Uterus (tissue), 4 donors: ENCODE measurements around the gene TIAM1. TPM values are rescaled to one million over a fixed set of nuclear protein-coding genes. Genes with fewer than 3 reads are reported as not detected.

Source experiments
- DNase-seq, 2 donors: peaks; one replicate each; pipeline ENCODE4 v3.0.0-alpha.2; 2019 to 2020
- H3K27ac ChIP-seq, 2 donors: fragments of 200-600 bp; sonication (generic); 1 replicate in 1 of 2; 2 replicates in 1 of 2; pipeline ENCODE4 v1.5.1; 2016 to 2018
- H3K27me3 ChIP-seq, 2 donors: fragments of 200-600 bp; sonication (generic); one replicate each; pipeline ENCODE4 v1.5.1; 2018 to 2019; ENCODE audit warnings: control low read depth in 1 of 2
- H3K36me3 ChIP-seq, 2 donors: fragments of 200-600 bp; sonication (generic); one replicate each; pipeline ENCODE4 v1.5.1; 2019; ENCODE audit warnings: control low read depth in 1 of 2
- H3K4me1 ChIP-seq, 2 donors: fragments of 200-600 bp; sonication (generic); one replicate each; pipeline ENCODE4 v1.5.1; 2018 to 2019; ENCODE audit warnings: control low read depth in 1 of 2
- H3K4me3 ChIP-seq, 2 donors: fragments of 200-600 bp; sonication (generic); 1 replicate in 1 of 2; 2 replicates in 1 of 2; pipeline ENCODE4 v1.5.1; 2018 to 2019; ENCODE audit warnings: mild to moderate bottlenecking in 1 of 2
- H3K9me3 ChIP-seq, 2 donors: fragments of 200-600 bp; sonication (generic); one replicate each; pipeline ENCODE4 v1.5.1; 2019; ENCODE audit warnings: control low read depth in 1 of 2
- CTCF ChIP-seq, 4 experiments: fragments of 200-600 bp in 2 of 4; fragments of 450-650 bp in 2 of 4; sonication (generic) in 2 of 4; IDR thresholded peaks; one replicate each; pipeline ENCODE4 v1.5.1; 2016 to 2019; ENCODE audit warnings: antibody characterized with exemption in 4 of 4, mild to moderate bottlenecking in 2 of 4, moderate library complexity in 1 of 4
- POLR2A ChIP-seq, 2 donors: fragments of 450-650 bp; IDR thresholded peaks; one replicate each; pipeline ENCODE4 v1.6.1; 2016; ENCODE audit warnings: antibody characterized with exemption in 2 of 2, mild to moderate bottlenecking in 1 of 2, moderate library complexity in 1 of 2
- intact Hi-C: fragments of 100-400 bp; cut with DNase I; formaldehyde crosslinking; loops from one replicate; pipeline ENCODE4 v1.15.1; 2023; ENCODE audit warnings: low total_unique reads
- total RNA-seq, 4 donors: library from RNA; depleted of rRNA in 3 of 4; stranded (reverse); fragments of >200 nt in 3 of 4; gene quantifications; one replicate each; pipeline versions ENCODE4 v1.1.0 to v1.2.4, GENCODE V29; 2014 to 2023
- donor health status: DM: yes; HTN: yes; CAD: no.

TIAM1 gene
- total RNA-seq, 4 donors from 2014 or later: 14.4 to 74.9 (median 39.5) TPM

GRCh38 chr21:31254131-31254530, 89.9 kb downstream of the TIAM1 start:
- Histone ChIP-seq H3K36me3 (no peaks in the 10 kb centered on the region), H3K27me3 (no peaks in the 10 kb centered on the region), H3K9me3 (no peaks in the 10 kb centered on the region), H3K27ac (no peak overlapping the region), H3K4me3 (no peak overlapping the region), H3K4me1 (no peaks in the 10 kb centered on the region)
- no peak for DNase-seq
- no peak for TF ChIP-seq POLR2A (IDR thresholded peaks at IDR 0.05)
- no peak for TF ChIP-seq CTCF (IDR thresholded peaks at IDR 0.05)
- intact Hi-C loops: no loop called here

GRCh38 chr21:31253684-31254083, 90.4 kb downstream of the TIAM1 start:
- Histone ChIP-seq H3K36me3 (no peaks in the 10 kb centered on the region), H3K27me3 (no peaks in the 10 kb centered on the region), H3K4me1 (no peaks in the 10 kb centered on the region), H3K9me3 (no peaks in the 10 kb centered on the region), H3K27ac (no peak overlapping the region), H3K4me3 (no peak overlapping the region)
- no peak for TF ChIP-seq POLR2A (IDR thresholded peaks at IDR 0.05)
- TF ChIP-seq CTCF (IDR thresholded peaks at IDR 0.05): no peak
- intact Hi-C loops: no loop called here
- no peak for DNase-seq

- no peak for DNase-seq
- no peaks in the 10 kb centered on the region for H3K4me1 ChIP-seq
- H3K9me3 ChIP-seq: no peaks in the 10 kb centered on the region
- H3K27me3 ChIP-seq: no peaks in the 10 kb centered on the region
- no peaks in the 10 kb centered on the region for H3K36me3 ChIP-seq
- no peak overlapping the region for H3K27ac ChIP-seq
- intact Hi-C loops: no loop called here
- no peak overlapping the region for H3K4me3 ChIP-seq
- TF ChIP-seq CTCF (IDR thresholded peaks at IDR 0.05) (no peak), POLR2A (IDR thresholded peaks at IDR 0.05) (no peak)
These were observed 91.5 kb downstream of the TIAM1 start for GRCh38 chr21:31252611-31253010.

- H3K4me1 ChIP-seq: no peaks in the 10 kb centered on the region
- intact Hi-C loops: no loop called here
- H3K36me3 ChIP-seq: no peaks in the 10 kb centered on the region
- H3K27ac ChIP-seq: no peak overlapping the region
- H3K27me3 ChIP-seq: no peaks in the 10 kb centered on the region
- TF ChIP-seq POLR2A (IDR thresholded peaks at IDR 0.05): no peak
- TF ChIP-seq CTCF (IDR thresholded peaks at IDR 0.05): no peak
- no peaks in the 10 kb centered on the region for H3K9me3 ChIP-seq
- H3K4me3 ChIP-seq: no peak overlapping the region
- DNase-seq: no peak
These were observed 92.0 kb downstream of the TIAM1 start for GRCh38 chr21:31252091-31252490.

- Histone ChIP-seq H3K27me3 (no peaks in the 10 kb centered on the region), H3K4me1 (no peaks in the 10 kb centered on the region), H3K36me3 (no peaks in the 10 kb centered on the region), H3K4me3 (no peak overlapping the region), H3K27ac (no peak overlapping the region), H3K9me3 (no peaks in the 10 kb centered on the region)
- TF ChIP-seq CTCF (IDR thresholded peaks at IDR 0.05) (no peak), POLR2A (IDR thresholded peaks at IDR 0.05) (no peak)
- no peak for DNase-seq
- intact Hi-C loops: no loop called here
These were observed 92.4 kb downstream of the TIAM1 start for GRCh38 chr21:31251686-31252085.
